ENCODE results near the gene LIPT2.
A peak's percentile ranks its signal among the peaks of the same experiment; 100 is the strongest.

Gene LIPT2

DNA sequence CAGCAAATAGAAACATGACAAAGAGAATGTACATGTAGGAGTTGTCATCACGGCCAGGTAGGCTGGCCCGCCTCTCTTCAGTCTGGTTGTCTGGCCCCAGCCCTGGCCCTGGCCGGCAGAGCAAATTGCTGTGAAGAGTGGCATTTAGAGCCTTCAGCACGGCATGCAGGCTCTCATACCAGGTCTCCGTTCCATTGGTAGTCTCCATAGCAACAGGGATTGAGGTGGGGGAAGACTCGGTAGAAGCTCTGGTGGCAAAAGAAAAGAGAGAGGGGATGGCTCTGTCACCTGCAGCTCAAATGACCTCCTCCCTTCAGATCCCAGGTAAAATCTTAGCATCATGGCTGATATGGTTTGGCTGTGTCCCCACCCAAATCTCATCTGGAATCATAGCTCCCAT is 36.2 kb downstream of the LIPT2 start:
- peaks cover 0 to 8% of the 10 kb centered on the region in 2 donors for H3K4me1 ChIP-seq (ENCODE audit: control insufficient read depth in 2 of 2, insufficient read depth in 1 of 2, low read depth in 1 of 2, low read length in 2 of 2)
- H4K8ac ChIP-seq (ENCODE audit: low read depth, low read length), result no peak overlapping the region
- no peak overlapping the region for H2BK120ac ChIP-seq (ENCODE audit: low read depth, low read length)
- H2AFZ ChIP-seq (ENCODE audit: low read length), result peak overlapping the region; percentile 28
- H3K79me1 ChIP-seq (ENCODE audit: low read depth, low read length), result no peaks in the 10 kb centered on the region
- H3K14ac ChIP-seq (ENCODE audit: low read length), result no peak overlapping the region
- H3K36me3 ChIP-seq (replicated peaks in 1 of 2; ENCODE audit: control insufficient read depth in 2 of 2, insufficient read depth in 2 of 2, low read length in 2 of 2), result no peaks in the 10 kb centered on the region
- H3K23ac ChIP-seq (ENCODE audit: low read depth, low read length, poor library complexity), result no peak overlapping the region
- no peak overlapping the region for H2AK5ac ChIP-seq (ENCODE audit: low read depth, low read length)
- no peak overlapping the region for H2BK12ac ChIP-seq (ENCODE audit: low read length)
- H3K4me2 ChIP-seq (ENCODE audit: insufficient read depth, low read length, poor library complexity, severe bottlenecking), result no peak overlapping the region
- H3K27me3 ChIP-seq (ENCODE audit: control insufficient read depth in 3 of 3, insufficient read depth in 3 of 3, low read depth in 1 of 3, low read length in 3 of 3), result no peaks in the 10 kb centered on the region
- H2BK5ac ChIP-seq (ENCODE audit: low read length), result no peak overlapping the region
- H3K18ac ChIP-seq (ENCODE audit: low read length), result no peak overlapping the region
- no peak overlapping the region for H3K4me3 ChIP-seq (ENCODE audit: low read length in 2 of 2)
- no peak overlapping the region for H3K27ac ChIP-seq (replicated peaks; ENCODE audit: low read length)
- H4K91ac ChIP-seq (ENCODE audit: low read depth, low read length, poor library complexity), result no peak overlapping the region
- no peak overlapping the region for H2BK15ac ChIP-seq (ENCODE audit: low read length)
- H3K4ac ChIP-seq (ENCODE audit: low read length), result no peak overlapping the region
- H3K9me3 ChIP-seq (replicated peaks in 1 of 2; ENCODE audit: control insufficient read depth in 2 of 2, insufficient read depth in 1 of 2, low read depth in 1 of 2, low read length in 2 of 2), result no peaks in the 10 kb centered on the region
- no CpG with 5 or more reads among the region's 6 CpGs for WGBS, 2 donors (ENCODE audit: extremely low coverage in 2 of 2, insufficient read length in 2 of 2, insufficient replicate concordance in 1 of 2)
- H3K9ac ChIP-seq (ENCODE audit: low read depth, low read length, poor library complexity), result no peak overlapping the region
- no peak for DNase-seq (ENCODE audit: low spot score)

DNA sequence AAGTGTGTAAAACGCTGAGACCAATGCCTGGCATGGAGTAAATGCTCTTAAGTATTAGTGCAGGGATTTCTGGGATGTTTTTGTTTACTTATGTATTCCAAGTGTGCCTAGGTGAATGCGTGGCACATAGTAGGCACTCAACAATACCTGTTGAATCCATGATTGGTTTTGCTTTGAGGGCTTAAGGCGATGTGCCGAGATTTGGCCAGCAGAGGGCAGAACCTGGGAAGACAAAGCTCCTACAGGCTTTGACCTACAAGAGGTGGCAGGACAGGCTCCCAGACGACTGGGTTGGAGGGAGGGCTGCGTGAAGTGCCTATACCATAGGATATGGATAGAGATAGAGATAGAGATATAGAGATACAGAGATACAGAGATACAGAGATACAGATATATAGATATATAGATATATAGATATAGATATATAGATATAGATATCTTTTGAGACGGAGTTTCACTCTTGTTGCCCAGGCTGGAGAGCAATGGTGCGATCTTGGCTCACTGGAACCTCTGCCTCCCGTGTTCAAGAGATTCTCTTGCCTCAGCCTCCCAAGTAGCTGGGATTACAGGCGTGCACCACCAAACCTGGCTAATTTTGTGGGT is 40.0 kb downstream of the LIPT2 start:
- no peak overlapping the region for H4K8ac ChIP-seq (ENCODE audit: low read depth, low read length)
- H3K4me3 ChIP-seq (ENCODE audit: low read length in 2 of 2), result no peak overlapping the region
- no peak overlapping the region for H2AK5ac ChIP-seq (ENCODE audit: low read depth, low read length)
- no peak overlapping the region for H3K18ac ChIP-seq (ENCODE audit: low read length)
- H2AFZ ChIP-seq (ENCODE audit: low read length), result no peak overlapping the region
- H3K4ac ChIP-seq (ENCODE audit: low read length), result no peak overlapping the region
- H2BK5ac ChIP-seq (ENCODE audit: low read length), result no peak overlapping the region
- no peak overlapping the region for H2BK15ac ChIP-seq (ENCODE audit: low read length)
- no peaks in the 10 kb centered on the region for H3K79me1 ChIP-seq (ENCODE audit: low read depth, low read length)
- no peak overlapping the region for H2BK12ac ChIP-seq (ENCODE audit: low read length)
- H3K4me2 ChIP-seq (ENCODE audit: insufficient read depth, low read length, poor library complexity, severe bottlenecking), result no peak overlapping the region
- no peaks in the 10 kb centered on the region for H3K9me3 ChIP-seq (replicated peaks in 1 of 2; ENCODE audit: control insufficient read depth in 2 of 2, insufficient read depth in 1 of 2, low read depth in 1 of 2, low read length in 2 of 2)
- no peak overlapping the region for H3K9ac ChIP-seq (ENCODE audit: low read depth, low read length, poor library complexity)
- no peak overlapping the region for H3K27ac ChIP-seq (replicated peaks; ENCODE audit: low read length)
- no peak overlapping the region for H4K91ac ChIP-seq (ENCODE audit: low read depth, low read length, poor library complexity)
- H3K36me3 ChIP-seq (replicated peaks in 1 of 2; ENCODE audit: control insufficient read depth in 2 of 2, insufficient read depth in 2 of 2, low read length in 2 of 2), result no peaks in the 10 kb centered on the region
- H2BK120ac ChIP-seq (ENCODE audit: low read depth, low read length), result no peak overlapping the region
- peaks cover 0 to 4% of the 10 kb centered on the region in 2 donors for H3K4me1 ChIP-seq (ENCODE audit: control insufficient read depth in 2 of 2, insufficient read depth in 1 of 2, low read depth in 1 of 2, low read length in 2 of 2)
- H3K23ac ChIP-seq (ENCODE audit: low read depth, low read length, poor library complexity), result no peak overlapping the region
- no peak overlapping the region for H3K14ac ChIP-seq (ENCODE audit: low read length)
- H3K27me3 ChIP-seq (ENCODE audit: control insufficient read depth in 3 of 3, insufficient read depth in 3 of 3, low read depth in 1 of 3, low read length in 3 of 3), result no peaks in the 10 kb centered on the region
- WGBS, 2 donors (ENCODE audit: extremely low coverage in 2 of 2, insufficient read length in 2 of 2, insufficient replicate concordance in 1 of 2), result no CpG with 5 or more reads among the region's 10 CpGs
- DNase-seq (ENCODE audit: low spot score), result peak; percentile 58

DNA sequence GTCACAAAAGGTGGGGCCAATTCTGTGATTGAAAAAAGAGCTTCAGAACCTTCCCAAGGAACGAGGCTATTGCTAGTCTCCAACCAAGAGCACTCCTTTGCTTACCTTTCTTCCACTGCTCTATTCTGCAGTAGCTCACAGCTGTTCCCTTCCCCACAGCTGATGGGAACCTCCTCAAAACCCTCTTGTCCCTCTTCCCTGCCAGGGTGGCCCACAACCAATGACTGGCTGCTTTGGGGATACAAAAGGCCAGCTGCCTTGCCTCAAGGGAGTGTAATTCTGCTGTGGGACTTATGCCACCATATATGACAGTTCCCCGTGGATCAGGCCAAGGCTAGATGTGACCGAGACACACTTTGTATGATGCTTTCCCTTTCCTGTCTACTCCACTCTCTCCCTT is 41.2 kb downstream of the LIPT2 start:
- Histone ChIP-seq H3K9ac (ENCODE audit: low read depth, low read length, poor library complexity) (no peak overlapping the region), H4K91ac (ENCODE audit: low read depth, low read length, poor library complexity) (no peak overlapping the region), H3K4ac (ENCODE audit: low read length) (no peak overlapping the region), H3K27me3 (ENCODE audit: control insufficient read depth in 3 of 3, insufficient read depth in 3 of 3, low read depth in 1 of 3, low read length in 3 of 3) (no peaks in the 10 kb centered on the region), H3K4me3 (ENCODE audit: low read length in 2 of 2) (no peak overlapping the region), H2AFZ (ENCODE audit: low read length) (no peak overlapping the region), H3K18ac (ENCODE audit: low read length) (no peak overlapping the region), H3K14ac (ENCODE audit: low read length) (no peak overlapping the region), H3K36me3 (replicated peaks in 1 of 2; ENCODE audit: control insufficient read depth in 2 of 2, insufficient read depth in 2 of 2, low read length in 2 of 2) (no peaks in the 10 kb centered on the region), H2BK12ac (ENCODE audit: low read length) (no peak overlapping the region), H2BK120ac (ENCODE audit: low read depth, low read length) (no peak overlapping the region), H3K79me1 (ENCODE audit: low read depth, low read length) (no peaks in the 10 kb centered on the region), H3K4me1 (ENCODE audit: control insufficient read depth in 2 of 2, insufficient read depth in 1 of 2, low read depth in 1 of 2, low read length in 2 of 2) (peaks cover 0 to 3% of the 10 kb centered on the region in 2 donors), H3K23ac (ENCODE audit: low read depth, low read length, poor library complexity) (no peak overlapping the region), H4K8ac (ENCODE audit: low read depth, low read length) (no peak overlapping the region), H3K27ac (replicated peaks; ENCODE audit: low read length) (no peak overlapping the region), H2AK5ac (ENCODE audit: low read depth, low read length) (no peak overlapping the region), H3K4me2 (ENCODE audit: insufficient read depth, low read length, poor library complexity, severe bottlenecking) (no peak overlapping the region), H3K9me3 (replicated peaks in 1 of 2; ENCODE audit: control insufficient read depth in 2 of 2, insufficient read depth in 1 of 2, low read depth in 1 of 2, low read length in 2 of 2) (no peaks in the 10 kb centered on the region), H2BK5ac (ENCODE audit: low read length) (no peak overlapping the region), H2BK15ac (ENCODE audit: low read length) (no peak overlapping the region)
- no peak for DNase-seq (ENCODE audit: low spot score)
- no CpG with 5 or more reads among the region's 3 CpGs for WGBS, 2 donors (ENCODE audit: extremely low coverage in 2 of 2, insufficient read length in 2 of 2, insufficient replicate concordance in 1 of 2)

DNA sequence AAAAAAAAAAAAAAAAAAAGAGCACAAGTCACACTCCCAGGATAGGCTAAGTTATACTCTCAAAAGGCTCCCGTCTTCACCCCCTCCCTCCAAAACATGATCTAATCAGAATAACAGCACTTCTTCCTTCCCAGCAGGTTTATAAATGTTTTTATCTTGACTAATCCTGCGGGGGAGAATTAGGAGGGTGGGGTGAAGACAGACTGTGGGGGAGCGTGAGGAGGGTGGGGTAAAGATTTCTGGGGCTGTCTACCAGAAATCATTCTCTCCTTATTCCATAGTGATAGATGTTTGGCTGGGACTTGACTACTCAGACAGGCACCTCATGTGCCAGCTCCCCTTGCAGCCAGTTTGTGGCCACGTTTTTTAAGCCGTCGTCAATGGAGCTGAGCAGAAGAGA is 43.2 kb downstream of the LIPT2 start:
- H3K4me1 ChIP-seq (ENCODE audit: control insufficient read depth in 2 of 2, insufficient read depth in 1 of 2, low read depth in 1 of 2, low read length in 2 of 2), result no peaks in the 10 kb centered on the region
- no peak overlapping the region for H4K91ac ChIP-seq (ENCODE audit: low read depth, low read length, poor library complexity)
- H2BK5ac ChIP-seq (ENCODE audit: low read length), result no peak overlapping the region
- no peak overlapping the region for H3K4me2 ChIP-seq (ENCODE audit: insufficient read depth, low read length, poor library complexity, severe bottlenecking)
- H3K14ac ChIP-seq (ENCODE audit: low read length), result no peak overlapping the region
- no peak overlapping the region for H2AK5ac ChIP-seq (ENCODE audit: low read depth, low read length)
- DNase-seq (ENCODE audit: low spot score), result no peak
- no peaks in the 10 kb centered on the region for H3K79me1 ChIP-seq (ENCODE audit: low read depth, low read length)
- no peak overlapping the region for H2BK120ac ChIP-seq (ENCODE audit: low read depth, low read length)
- no peak overlapping the region for H2AFZ ChIP-seq (ENCODE audit: low read length)
- no peak overlapping the region for H2BK12ac ChIP-seq (ENCODE audit: low read length)
- no peak overlapping the region for H3K4ac ChIP-seq (ENCODE audit: low read length)
- WGBS, 2 donors (ENCODE audit: extremely low coverage in 2 of 2, insufficient read length in 2 of 2, insufficient replicate concordance in 1 of 2), result no CpG with 5 or more reads among the region's 6 CpGs
- no peak overlapping the region for H3K9ac ChIP-seq (ENCODE audit: low read depth, low read length, poor library complexity)
- no peak overlapping the region for H4K8ac ChIP-seq (ENCODE audit: low read depth, low read length)
- H3K27ac ChIP-seq (replicated peaks; ENCODE audit: low read length), result no peak overlapping the region
- H3K23ac ChIP-seq (ENCODE audit: low read depth, low read length, poor library complexity), result no peak overlapping the region
- H2BK15ac ChIP-seq (ENCODE audit: low read length), result no peak overlapping the region
- H3K36me3 ChIP-seq (replicated peaks in 1 of 2; ENCODE audit: control insufficient read depth in 2 of 2, insufficient read depth in 2 of 2, low read length in 2 of 2), result no peaks in the 10 kb centered on the region
- no peak overlapping the region for H3K18ac ChIP-seq (ENCODE audit: low read length)
- H3K27me3 ChIP-seq (ENCODE audit: control insufficient read depth in 3 of 3, insufficient read depth in 3 of 3, low read depth in 1 of 3, low read length in 3 of 3), result peaks cover 0 to 4% (median 0%) of the 10 kb centered on the region in 3 experiments
- no peak overlapping the region for H3K4me3 ChIP-seq (ENCODE audit: low read length in 2 of 2)
- no peaks in the 10 kb centered on the region for H3K9me3 ChIP-seq (replicated peaks in 1 of 2; ENCODE audit: control insufficient read depth in 2 of 2, insufficient read depth in 1 of 2, low read depth in 1 of 2, low read length in 2 of 2)

Data from neuronal stem cell (in vitro differentiated cells).